Measurements from ENCODE around the gene MAP4K1.
"Not testable (repeated sequence)": the region's sequence is repeated elsewhere in the genome, so short reads cannot be mapped to it uniquely, and the experiment has no call there.

- not testable (repeated sequence) for TF ChIP-seq CTCF (IDR thresholded peaks at IDR 0.05; ENCODE audit: low read depth, low read length); EZH2phosphoT487 (IDR thresholded peaks at IDR 0.05; ENCODE audit: low read depth)
These were observed 13.5 kb upstream of the MAP4K1 start for GRCh38 chr19:38631301-38631700.

Data from OCI-LY3 (cell line).